Thyroid gland (tissue), 4 donors: ENCODE measurements around the gene SLC4A1AP.

ENCODE experiments used
- CTCF ChIP-seq, 6 experiments: fragments of 200-600 bp in 3 of 6; fragments of 450-650 bp in 3 of 6; sonication (generic) in 3 of 6; IDR thresholded peaks; one replicate each; pipeline ENCODE4 v1.5.1; 2016 to 2019; ENCODE audit warnings: antibody characterized with exemption in 6 of 6, mild to moderate bottlenecking in 2 of 6, inconsistent platforms in 1 of 6, moderate library complexity in 1 of 6
- POLR2A ChIP-seq, 2 donors: fragments of 450-650 bp; IDR thresholded peaks; one replicate each; pipeline ENCODE4 v1.6.1; 2017; ENCODE audit warnings: antibody characterized with exemption in 2 of 2, mild to moderate bottlenecking in 2 of 2, moderate library complexity in 1 of 2

DNA sequence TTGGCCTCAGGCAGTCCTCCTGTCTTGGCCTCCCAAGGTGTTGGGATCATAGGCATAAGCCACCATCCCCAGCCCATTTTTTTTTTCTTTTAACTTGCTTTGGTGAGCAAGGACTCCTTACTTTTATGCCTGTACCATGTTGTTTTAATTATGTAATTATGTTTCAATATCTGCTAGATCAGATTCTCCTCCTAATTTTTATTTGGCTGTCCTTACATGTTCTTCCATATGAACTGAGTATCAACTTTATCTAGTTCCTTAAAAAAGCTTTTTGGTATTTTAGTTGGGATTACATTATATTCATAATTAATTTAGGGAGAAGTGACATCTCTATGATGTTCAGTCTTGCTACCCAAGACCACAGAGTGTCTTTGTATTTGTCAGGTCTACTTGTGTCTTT lies 18.5 kb upstream of the SLC4A1AP start:
- TF ChIP-seq CTCF (IDR thresholded peaks at IDR 0.05): no peak
- TF ChIP-seq POLR2A (IDR thresholded peaks at IDR 0.05): no peak
